Measurements from ENCODE around the gene ADAMTS16.

GRCh38 chr5:5192681-5193080 is 52.6 kb downstream of the ADAMTS16 start:
- TF ChIP-seq PAX5 (IDR thresholded peaks at IDR 0.05; ENCODE audit: insufficient read depth, low read length, severe bottlenecking): no peak
- no peak for TF ChIP-seq POLR2AphosphoS5 (IDR thresholded peaks at IDR 0.05; ENCODE audit: low read depth, low read length)
